Epithelial cell of prostate (primary cell): Measurements from ENCODE around the gene SNX17.

Source experiments
- DNase-seq: peaks from one replicate; pipeline ENCODE4 v3.0.0-alpha.2; 2011; ENCODE audit warnings: low read depth, low spot score
- H3K27ac ChIP-seq: fragments of 450-650 bp; 2 replicates; pipeline ENCODE4 v1.5.1; 2017; ENCODE audit warnings: mild to moderate bottlenecking

The SNX17 gene

GRCh38 chr2:27362678-27363420, 7.6 kb upstream of the SNX17 start:
- no peak for DNase-seq
- no peak overlapping the region for H3K27ac ChIP-seq

GRCh38 chr2:27363933-27364332, 6.5 kb upstream of the SNX17 start:
- H3K27ac ChIP-seq, result no peak overlapping the region
- DNase-seq, result no peak

- no peak for DNase-seq
- peak overlapping the region; percentile 71 for H3K27ac ChIP-seq
Observed at GRCh38 chr2:27369471-27370025, 868 bp upstream of the SNX17 start.

GRCh38 chr2:27370816-27371620, 602 bp downstream of the SNX17 start:
- DNase-seq, result no peak
- peak overlapping the region; percentile 71 for H3K27ac ChIP-seq

- no peak for DNase-seq
Observed at GRCh38 chr2:27372937-27373336, 2.5 kb downstream of the SNX17 start.

GRCh38 chr2:27373567-27373966, 3.2 kb downstream of the SNX17 start:
- DNase-seq, result no peak
- peak overlapping the region; percentile 71 for H3K27ac ChIP-seq

More at GRCh38 chr2:27372937-27373336, 2.5 kb downstream of the SNX17 start:
- peak overlapping the region; percentile 71 for H3K27ac ChIP-seq

- H3K27ac ChIP-seq, result no peak overlapping the region
- DNase-seq, result no peak
Observed at GRCh38 chr2:27375513-27376099, 5.2 kb downstream of the SNX17 start.

GRCh38 chr2:27376151-27376865, 5.9 kb downstream of the SNX17 start:
- DNase-seq, result no peak
- no peak overlapping the region for H3K27ac ChIP-seq

GRCh38 chr2:27376866-27377617, 6.6 kb downstream of the SNX17 start:
- no peak overlapping the region for H3K27ac ChIP-seq
- no peak for DNase-seq

- no peak for DNase-seq
- H3K27ac ChIP-seq, result no peak overlapping the region
Observed at GRCh38 chr2:27377618-27378095, 7.2 kb downstream of the SNX17 start.

GRCh38 chr2:27378096-27378808, 7.8 kb downstream of the SNX17 start:
- no peak for DNase-seq
- H3K27ac ChIP-seq, result no peak overlapping the region

- no peak for DNase-seq
- peak overlapping the region; percentile 90 for H3K27ac ChIP-seq
Observed at GRCh38 chr2:27378809-27379290, 8.4 kb downstream of the SNX17 start.

GRCh38 chr2:27379383-27379835, 9.0 kb downstream of the SNX17 start:
- no peak for DNase-seq

GRCh38 chr2:27379836-27380625, 9.6 kb downstream of the SNX17 start:
- no peak for DNase-seq
- H3K27ac ChIP-seq, result peak overlapping the region; percentile 90

More at GRCh38 chr2:27379383-27379835, 9.0 kb downstream of the SNX17 start:
- peak overlapping the region; percentile 90 for H3K27ac ChIP-seq

- peak; percentile 81 for DNase-seq
- peak within 1 kb of the TSS; percentile 90 for H3K27ac ChIP-seq
Observed at GRCh38 chr2:27380626-27381545, 10.5 kb downstream of the SNX17 start, which contains the start of gene ZNF513. Gene ZNF513, minus strand, starts transcription at chr2:27380734. Its CDS starts 208 bp downstream, at chr2:27380526.

GRCh38 chr2:27381577-27382181, 11.3 kb downstream of the SNX17 start:
- DNase-seq, result no peak
- H3K27ac ChIP-seq, result peak overlapping the region; percentile 90
